HuH-7 (cell line): ENCODE measurements around the gene ARMC3.
"Not testable (repeated sequence)": the region's sequence is repeated elsewhere in the genome, so short reads cannot be mapped to it uniquely, and the experiment has no call there.

Experiments used
- DNase-seq: peaks from one replicate; pipeline ENCODE4 v3.0.0; 2011; ENCODE audit warnings: low spot score

Gene ARMC3

GRCh38 chr10:22927166-22927565 is 687 bp upstream of the ARMC3 start:
- no peak for DNase-seq

GRCh38 chr10:22929053-22929452 is 1.2 kb downstream of the ARMC3 start:
- not testable (repeated sequence) for DNase-seq

DNA sequence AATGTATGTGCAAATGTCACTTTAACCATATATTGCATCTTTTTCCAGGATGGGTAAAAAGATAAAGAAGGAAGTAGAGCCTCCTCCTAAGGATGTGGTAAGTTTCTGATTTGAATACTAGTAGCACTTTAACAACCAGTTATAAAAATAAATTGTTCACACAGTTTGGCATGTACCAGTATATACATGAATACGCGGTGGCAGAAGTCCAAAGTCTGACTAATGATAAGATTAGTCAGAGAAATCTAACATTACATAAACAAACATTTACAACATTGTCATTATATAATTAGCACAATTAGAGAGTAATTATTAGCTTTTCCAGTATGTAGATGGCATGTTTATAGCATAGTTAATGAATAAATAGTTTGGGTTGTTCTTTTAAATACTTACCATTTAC is 4.1 kb downstream of the ARMC3 start:
- DNase-seq = no peak

- no peak for DNase-seq
Measured at GRCh38 chr10:22932626-22933370, 4.9 kb downstream of the ARMC3 start.

GRCh38 chr10:22934726-22935125 is 6.9 kb downstream of the ARMC3 start:
- no peak for DNase-seq

DNA sequence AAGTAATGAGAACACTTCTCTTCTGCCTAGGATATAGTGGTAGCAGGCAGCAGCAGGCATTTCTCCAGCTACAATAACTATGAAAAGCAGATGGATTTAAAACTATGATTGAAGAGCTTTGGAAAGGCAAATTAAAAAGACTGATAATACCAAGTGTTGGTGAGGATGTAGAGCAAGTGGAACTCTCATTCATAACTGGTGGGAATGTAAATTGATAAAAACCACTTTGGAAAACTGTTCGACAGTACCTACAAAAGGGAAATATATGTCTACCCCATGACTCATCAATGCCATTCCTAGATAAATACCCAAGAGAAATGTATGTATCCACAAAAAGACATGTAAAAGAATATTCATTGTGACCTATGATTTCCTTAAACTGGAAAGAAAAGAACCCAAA is 14.6 kb downstream of the ARMC3 start:
- no peak for DNase-seq

GRCh38 chr10:22945934-22946673 is 18.3 kb downstream of the ARMC3 start:
- no peak for DNase-seq

GRCh38 chr10:22954970-22955369 is 27.1 kb downstream of the ARMC3 start:
- DNase-seq = no peak

GRCh38 chr10:22958338-22958737 is 30.5 kb downstream of the ARMC3 start:
- DNase-seq = no peak

GRCh38 chr10:22959292-22959691 is 31.4 kb downstream of the ARMC3 start:
- DNase-seq = peak; percentile 34

- DNase-seq = no peak
Measured at GRCh38 chr10:22959950-22960349, 32.1 kb downstream of the ARMC3 start.

DNA sequence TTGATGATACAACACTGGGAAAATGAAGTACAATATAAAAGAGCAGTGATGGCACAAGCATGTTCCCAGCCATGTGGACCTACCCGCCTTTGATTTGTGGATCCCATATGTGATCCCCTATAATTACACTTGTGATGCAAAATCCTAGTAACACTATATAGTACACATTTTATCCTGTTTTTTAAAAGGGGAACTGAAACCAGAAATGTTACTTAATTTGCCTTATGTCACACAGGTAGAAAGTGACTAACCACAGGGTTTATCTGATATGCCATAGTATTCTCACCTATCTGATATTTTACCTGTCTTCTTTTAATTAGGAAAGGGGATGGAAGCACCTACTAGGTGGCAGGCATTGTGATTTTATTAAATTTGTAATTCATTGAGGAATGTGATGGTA is 35.0 kb downstream of the ARMC3 start:
- DNase-seq = no peak

- DNase-seq = no peak
Measured at GRCh38 chr10:22969704-22970103, 41.9 kb downstream of the ARMC3 start.

DNA sequence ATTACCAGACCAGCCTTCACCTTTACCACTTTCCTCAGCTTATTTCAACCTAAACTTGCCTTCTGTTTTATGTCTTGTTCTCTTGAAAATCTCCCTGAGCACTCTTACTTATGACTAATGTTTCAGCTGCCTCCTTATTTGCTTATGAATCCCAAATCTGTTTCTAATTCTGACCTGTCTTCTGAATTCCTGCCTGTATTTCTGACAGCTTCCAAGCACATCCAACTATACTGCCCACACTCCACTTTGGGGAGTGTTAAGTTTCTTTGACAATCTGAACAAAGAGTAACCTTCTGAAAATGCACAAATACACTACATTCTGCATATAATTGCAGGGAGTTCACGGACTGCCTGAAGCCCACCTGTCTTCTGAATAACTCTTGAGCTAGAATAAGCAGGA is 48.7 kb downstream of the ARMC3 start:
- no peak for DNase-seq

DNA sequence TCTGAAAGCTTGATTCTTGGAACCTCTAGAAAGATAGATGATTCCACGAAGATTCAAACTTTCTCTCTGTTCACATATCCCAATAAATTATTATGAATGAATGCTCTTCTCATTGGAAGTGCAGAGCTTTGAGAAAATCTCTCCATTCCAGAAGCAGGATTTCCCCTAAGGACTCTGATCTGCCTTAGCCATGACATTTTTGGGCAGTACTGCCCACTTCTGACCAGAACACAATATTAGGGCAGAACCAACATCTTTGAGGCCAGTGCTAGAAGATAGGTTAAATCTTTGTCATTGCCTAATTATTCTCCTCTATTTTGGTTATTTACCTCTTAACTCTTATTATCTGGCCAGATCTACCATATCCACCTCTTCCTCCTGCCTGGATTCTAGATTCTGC is 49.9 kb downstream of the ARMC3 start:
- no peak for DNase-seq

GRCh38 chr10:22978287-22978686 is 50.4 kb downstream of the ARMC3 start:
- DNase-seq = no peak

DNA sequence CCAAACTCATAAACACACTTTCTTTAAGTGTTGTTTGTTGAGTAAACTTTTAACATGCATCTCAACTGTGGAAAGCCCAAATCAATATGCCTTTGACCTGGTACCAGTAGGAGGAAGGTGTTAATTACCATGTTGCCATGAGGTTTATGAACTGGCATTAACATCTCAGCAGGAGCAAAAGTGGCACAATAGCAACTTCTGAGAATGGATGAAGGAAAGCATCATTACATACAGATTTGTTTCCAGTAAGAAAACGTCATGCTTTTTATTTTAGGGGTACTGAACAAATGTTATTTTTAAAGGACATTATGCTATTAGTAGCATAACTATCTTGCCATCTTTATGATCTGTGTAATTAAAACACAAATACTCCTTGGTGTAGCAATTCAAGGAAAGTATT is 51.1 kb downstream of the ARMC3 start:
- DNase-seq = no peak

DNA sequence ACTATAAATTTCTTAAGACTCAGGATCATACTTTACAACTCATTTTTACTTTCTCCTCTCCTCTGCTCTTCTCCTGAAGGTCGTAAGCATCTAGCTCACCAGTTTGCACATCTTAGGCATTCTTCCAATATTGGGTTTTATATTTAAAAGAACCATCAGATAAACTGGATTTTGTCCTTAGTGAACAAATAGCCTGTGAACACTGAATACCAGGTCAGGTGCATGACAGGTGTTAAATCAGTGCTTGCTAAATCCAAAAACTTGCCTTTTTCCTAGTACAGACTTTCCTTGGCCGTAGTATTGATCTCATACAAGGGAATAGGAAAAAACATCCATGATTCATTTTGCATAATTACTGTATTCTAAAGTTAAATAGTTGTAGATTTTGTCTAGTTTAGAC is 53.0 kb downstream of the ARMC3 start:
- no peak for DNase-seq

DNA sequence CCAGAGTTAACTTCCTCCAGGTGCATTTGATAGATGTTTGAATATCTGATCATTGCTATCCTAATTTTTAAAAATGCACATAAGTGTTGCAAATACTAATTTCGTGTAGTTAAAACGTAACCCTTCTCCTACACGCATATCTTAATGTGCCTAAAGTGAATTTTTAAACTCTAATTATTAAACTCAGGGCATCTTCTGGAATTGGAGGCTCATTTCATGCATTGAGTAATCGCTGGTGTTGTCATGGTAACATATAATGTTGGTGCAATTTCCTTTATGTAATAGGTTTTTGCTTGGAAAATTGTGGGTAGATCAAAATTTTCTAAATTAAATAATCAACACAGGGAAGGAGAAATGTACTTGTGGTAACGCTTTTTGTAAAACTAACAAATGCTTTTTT is 56.2 kb downstream of the ARMC3 start:
- no peak for DNase-seq

DNA sequence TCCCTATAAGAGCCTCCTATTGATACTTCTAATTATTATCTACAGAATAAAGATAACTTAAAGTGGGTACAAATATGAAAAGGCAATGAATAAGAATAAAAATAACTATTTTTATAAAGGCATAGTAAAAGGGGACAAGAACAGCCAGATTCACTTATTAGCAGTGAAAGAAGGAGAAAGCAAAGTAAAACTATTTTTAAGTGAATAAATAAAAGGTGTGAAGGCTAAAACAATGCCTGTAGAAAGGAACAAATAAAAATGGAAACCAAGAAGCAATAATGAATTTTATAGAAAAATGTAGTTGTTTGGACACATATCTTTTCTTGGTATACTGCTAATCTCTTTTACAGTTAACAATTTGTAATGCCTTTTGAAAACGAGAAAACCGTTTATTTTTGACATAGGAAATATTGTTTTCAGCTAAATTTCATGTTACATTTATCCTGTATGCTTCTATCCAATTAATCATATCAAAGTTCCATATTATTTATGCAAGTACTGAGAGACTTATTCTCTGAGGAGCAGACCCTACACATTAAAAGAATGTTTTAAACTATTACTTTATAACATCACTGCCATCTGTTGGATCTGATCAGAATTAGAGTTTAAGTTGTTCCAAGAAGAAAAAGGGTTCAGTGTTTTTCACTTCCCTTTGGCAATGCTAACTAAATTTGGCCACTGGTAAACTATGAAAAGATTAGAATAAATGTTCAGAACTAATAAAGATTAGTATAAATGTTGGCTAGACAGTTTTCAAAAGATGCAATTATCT is 59.1 kb downstream of the ARMC3 start:
- no peak for DNase-seq

GRCh38 chr10:22988581-22989360 is 60.9 kb downstream of the ARMC3 start:
- DNase-seq = peak; percentile 62

GRCh38 chr10:22990443-22990842 is 62.6 kb downstream of the ARMC3 start:
- no peak for DNase-seq
